GM23338 (cell line): ENCODE data around the gene CATSPERD. TPM values are rescaled to one million over a fixed set of nuclear protein-coding genes. Genes with fewer than 3 reads are reported as not detected.

Experiments used
- ATAC-seq: fragments of 200-7000 bp; cut with Tn5 transposase; 3 replicates; pipeline ENCODE4 v1.9.1; 2020
- DNase-seq: peaks from one replicate; pipeline ENCODE4 v3.0.0-alpha.2; 2015; ENCODE audit warnings: low spot score
- H2AFZ ChIP-seq: fragments of 200-600 bp; sonication (generic); 2 replicates; pipeline ENCODE4 v1.8.0; 2016; ENCODE audit warnings: antibody characterized with exemption, mild to moderate bottlenecking, moderate library complexity
- H3F3A ChIP-seq: fragments of 200-600 bp; sonication (generic); replicated peaks from 2 replicates; pipeline ENCODE4 v1.8.0; 2017; ENCODE audit warnings: antibody characterized with exemption, mixed run types, low read depth
- H3K27ac ChIP-seq: fragments of 200-600 bp; sonication (generic); 2 replicates; pipeline ENCODE4 v1.6.1; 2016; ENCODE audit warnings: low read depth
- H3K27me3 ChIP-seq: fragments of 200-600 bp; sonication (generic); 2 replicates; pipeline ENCODE4 v1.8.0; 2016; ENCODE audit warnings: mild to moderate bottlenecking, mixed run types, moderate library complexity; ENCODE audit not compliant: insufficient read depth
- H3K36me3 ChIP-seq: fragments of 200-600 bp; sonication (generic); 2 replicates; pipeline ENCODE4 v1.8.0; 2016; ENCODE audit warnings: mild to moderate bottlenecking; ENCODE audit not compliant: insufficient read depth
- H3K4me1 ChIP-seq: fragments of 200-600 bp; sonication (generic); 2 replicates; pipeline ENCODE4 v1.8.0; 2016; ENCODE audit warnings: mild to moderate bottlenecking, moderate library complexity; ENCODE audit not compliant: insufficient read depth
- H3K4me2 ChIP-seq: fragments of 200-600 bp; sonication (generic); 2 replicates; pipeline ENCODE4 v1.7.1; 2017; ENCODE audit warnings: mixed run types
- H3K4me3 ChIP-seq: fragments of 200-600 bp; sonication (generic); 2 replicates; pipeline ENCODE4 v1.6.1; 2016; ENCODE audit warnings: mixed run types
- H3K79me2 ChIP-seq: fragments of 200-600 bp; sonication (generic); replicated peaks from 2 replicates; pipeline ENCODE4 v1.8.0; 2017; ENCODE audit warnings: mild to moderate bottlenecking; ENCODE audit not compliant: insufficient read depth
- H3K9me2 ChIP-seq: fragments of 200-600 bp; sonication (generic); 2 replicates; pipeline ENCODE4 v1.8.0; 2017; ENCODE audit not compliant: insufficient read depth
- H4K20me1 ChIP-seq: fragments of 200-600 bp; sonication (generic); replicated peaks from 2 replicates; pipeline ENCODE4 v1.8.0; 2017; ENCODE audit warnings: mild to moderate bottlenecking; ENCODE audit not compliant: insufficient read depth
- H3K27ac Mint-ChIP-seq: 2 replicates; pipeline ENCODE4 v1.8.0; 2020; ENCODE audit warnings: inconsistent platforms, mild to moderate bottlenecking, moderate library complexity, mixed read lengths
- H3K27me3 Mint-ChIP-seq: 3 replicates; pipeline ENCODE4 v1.8.0; 2022; ENCODE audit warnings: low read depth, mild to moderate bottlenecking, moderate library complexity, mixed read lengths, inconsistent platforms; ENCODE audit not compliant: insufficient read depth, poor library complexity
- H3K36me3 Mint-ChIP-seq: 3 replicates; pipeline ENCODE4 v1.8.0; 2021; ENCODE audit warnings: low read depth, mild to moderate bottlenecking, inconsistent platforms, moderate library complexity, mixed read lengths
- H3K4me1 Mint-ChIP-seq: 3 replicates; pipeline ENCODE4 v1.8.0; 2020; ENCODE audit warnings: mild to moderate bottlenecking, inconsistent platforms, mixed read lengths
- H3K4me3 Mint-ChIP-seq: 3 replicates; pipeline ENCODE4 v1.8.0; 2021; ENCODE audit warnings: moderate library complexity, mild to moderate bottlenecking, inconsistent platforms, mixed read lengths
- H3K9me3 Mint-ChIP-seq: 3 replicates; pipeline ENCODE4 v1.8.0; 2020; ENCODE audit warnings: moderate library complexity, mild to moderate bottlenecking, inconsistent platforms, mixed read lengths
- EZH2 ChIP-seq: fragments of 200-600 bp; sonication (generic); IDR thresholded peaks from one replicate; pipeline ENCODE4 v1.8.0; 2017; ENCODE audit warnings: antibody characterized with exemption, mild to moderate bottlenecking, low read depth; ENCODE audit not compliant: unreplicated experiment
- EZH2phosphoT487 ChIP-seq: fragments of 200-600 bp; sonication (generic); IDR thresholded peaks from one replicate; pipeline ENCODE4 v1.8.1; 2018; ENCODE audit warnings: antibody characterized with exemption; ENCODE audit not compliant: unreplicated experiment
- JUNB ChIP-seq: IDR thresholded peaks from one replicate; pipeline ENCODE4 v1.6.1; 2016; ENCODE audit warnings: antibody characterized with exemption; ENCODE audit not compliant: unreplicated experiment
- NANOG ChIP-seq: IDR thresholded peaks from 2 replicates; pipeline ENCODE4 v1.6.1; 2016; ENCODE audit warnings: antibody characterized with exemption, borderline replicate concordance
- STAT1 ChIP-seq: IDR thresholded peaks from one replicate; pipeline ENCODE4 v1.6.1; 2016; ENCODE audit warnings: antibody characterized with exemption; ENCODE audit not compliant: unreplicated experiment
- polyA plus RNA-seq: library from polyadenylated mRNA; unstranded; fragments of >200 nt; fragmentation: Nextera tagmentation; extraction: Ambion mirVana; gene quantifications from 2 replicates; pipeline ENCODE4 v1.2.1, GENCODE V29; 2016
- total RNA-seq: library from RNA; depleted of rRNA; stranded (reverse); fragments of >200 nt; shearing (Covaris generic); gene quantifications from 2 replicates; pipeline ENCODE4 v1.2.3, GENCODE V29; 2014
- TF ChIP-seq, protein P1 (sequence below): IDR thresholded peaks from one replicate; pipeline ENCODE4 v1.6.1; 2018; ENCODE audit warnings: antibody characterized with exemption; ENCODE audit not compliant: unreplicated experiment
- TF ChIP-seq, protein P2 (sequence below), 2 experiments: fragments of 200-600 bp in 1 of 2; sonication (generic) in 1 of 2; conservative IDR thresholded peaks; 2 replicates each; pipeline versions ENCODE4 v1.5.1 to v1.6.1; 2016 to 2017; ENCODE audit warnings: antibody characterized with exemption in 2 of 2, low read depth in 2 of 2, mild to moderate bottlenecking in 2 of 2, moderate library complexity in 1 of 2

CATSPERD gene
- total and polyA plus RNA-seq, 2 experiments from 2014 or later, result 0.17 TPM; not detected in 1

DNA sequence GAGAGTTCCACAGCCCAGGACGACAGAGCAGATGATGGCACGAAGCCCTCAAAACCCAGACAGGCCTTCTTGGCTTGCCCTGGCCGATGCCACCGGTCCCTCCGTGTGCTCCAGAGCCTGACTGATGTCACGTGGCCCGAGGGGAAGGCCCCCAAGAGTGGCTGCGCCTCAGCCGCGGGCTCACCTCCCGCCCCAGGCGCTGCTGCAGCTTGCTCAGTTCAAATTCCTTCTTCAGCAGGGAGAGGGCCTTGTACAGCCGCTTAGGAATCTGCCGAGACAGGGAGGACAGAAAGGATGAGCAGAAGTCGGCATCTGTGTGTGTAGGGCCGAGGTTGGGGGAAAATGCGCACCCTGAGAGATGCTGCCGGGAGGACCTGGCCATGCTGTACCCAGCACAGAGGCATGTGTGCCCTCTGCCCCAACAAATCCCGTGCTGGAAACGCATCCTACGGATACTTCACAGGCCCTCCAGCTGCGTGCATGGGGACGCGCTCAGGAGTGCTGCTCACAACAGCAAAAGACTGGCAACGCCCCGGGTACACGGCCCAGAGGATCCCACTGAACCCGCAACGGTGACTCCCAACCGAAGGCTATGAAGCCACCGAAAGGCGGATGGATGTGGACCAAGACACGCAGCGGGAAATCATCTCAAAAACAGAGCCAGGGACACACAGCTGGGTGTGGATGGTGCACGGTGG is 13.4 kb upstream of the CATSPERD start:
- no peaks in the 10 kb centered on the region for H3K79me2 ChIP-seq
- no peaks in the 10 kb centered on the region for H3K9me2 ChIP-seq
- no peak overlapping the region for H3K4me3 ChIP-seq
- TF ChIP-seq NANOG, result no peak
- no peak for TF ChIP-seq JUNB
- TF ChIP-seq STAT1, result no peak
- TF ChIP-seq, protein P1, sequence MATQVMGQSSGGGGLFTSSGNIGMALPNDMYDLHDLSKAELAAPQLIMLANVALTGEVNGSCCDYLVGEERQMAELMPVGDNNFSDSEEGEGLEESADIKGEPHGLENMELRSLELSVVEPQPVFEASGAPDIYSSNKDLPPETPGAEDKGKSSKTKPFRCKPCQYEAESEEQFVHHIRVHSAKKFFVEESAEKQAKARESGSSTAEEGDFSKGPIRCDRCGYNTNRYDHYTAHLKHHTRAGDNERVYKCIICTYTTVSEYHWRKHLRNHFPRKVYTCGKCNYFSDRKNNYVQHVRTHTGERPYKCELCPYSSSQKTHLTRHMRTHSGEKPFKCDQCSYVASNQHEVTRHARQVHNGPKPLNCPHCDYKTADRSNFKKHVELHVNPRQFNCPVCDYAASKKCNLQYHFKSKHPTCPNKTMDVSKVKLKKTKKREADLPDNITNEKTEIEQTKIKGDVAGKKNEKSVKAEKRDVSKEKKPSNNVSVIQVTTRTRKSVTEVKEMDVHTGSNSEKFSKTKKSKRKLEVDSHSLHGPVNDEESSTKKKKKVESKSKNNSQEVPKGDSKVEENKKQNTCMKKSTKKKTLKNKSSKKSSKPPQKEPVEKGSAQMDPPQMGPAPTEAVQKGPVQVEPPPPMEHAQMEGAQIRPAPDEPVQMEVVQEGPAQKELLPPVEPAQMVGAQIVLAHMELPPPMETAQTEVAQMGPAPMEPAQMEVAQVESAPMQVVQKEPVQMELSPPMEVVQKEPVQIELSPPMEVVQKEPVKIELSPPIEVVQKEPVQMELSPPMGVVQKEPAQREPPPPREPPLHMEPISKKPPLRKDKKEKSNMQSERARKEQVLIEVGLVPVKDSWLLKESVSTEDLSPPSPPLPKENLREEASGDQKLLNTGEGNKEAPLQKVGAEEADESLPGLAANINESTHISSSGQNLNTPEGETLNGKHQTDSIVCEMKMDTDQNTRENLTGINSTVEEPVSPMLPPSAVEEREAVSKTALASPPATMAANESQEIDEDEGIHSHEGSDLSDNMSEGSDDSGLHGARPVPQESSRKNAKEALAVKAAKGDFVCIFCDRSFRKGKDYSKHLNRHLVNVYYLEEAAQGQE, result no peak
- TF ChIP-seq, protein P2, sequence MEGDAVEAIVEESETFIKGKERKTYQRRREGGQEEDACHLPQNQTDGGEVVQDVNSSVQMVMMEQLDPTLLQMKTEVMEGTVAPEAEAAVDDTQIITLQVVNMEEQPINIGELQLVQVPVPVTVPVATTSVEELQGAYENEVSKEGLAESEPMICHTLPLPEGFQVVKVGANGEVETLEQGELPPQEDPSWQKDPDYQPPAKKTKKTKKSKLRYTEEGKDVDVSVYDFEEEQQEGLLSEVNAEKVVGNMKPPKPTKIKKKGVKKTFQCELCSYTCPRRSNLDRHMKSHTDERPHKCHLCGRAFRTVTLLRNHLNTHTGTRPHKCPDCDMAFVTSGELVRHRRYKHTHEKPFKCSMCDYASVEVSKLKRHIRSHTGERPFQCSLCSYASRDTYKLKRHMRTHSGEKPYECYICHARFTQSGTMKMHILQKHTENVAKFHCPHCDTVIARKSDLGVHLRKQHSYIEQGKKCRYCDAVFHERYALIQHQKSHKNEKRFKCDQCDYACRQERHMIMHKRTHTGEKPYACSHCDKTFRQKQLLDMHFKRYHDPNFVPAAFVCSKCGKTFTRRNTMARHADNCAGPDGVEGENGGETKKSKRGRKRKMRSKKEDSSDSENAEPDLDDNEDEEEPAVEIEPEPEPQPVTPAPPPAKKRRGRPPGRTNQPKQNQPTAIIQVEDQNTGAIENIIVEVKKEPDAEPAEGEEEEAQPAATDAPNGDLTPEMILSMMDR (conservative IDR thresholded peaks at IDR 0.05; ENCODE audit: low read depth in 2 of 2), result no peak
- TF ChIP-seq EZH2, result no peak
- no peak for TF ChIP-seq EZH2phosphoT487
- Mint-ChIP-seq H3K9me3 (peaks cover 5% of the 10 kb centered on the region; the same call in 2 of the 3 replicates), H3K27me3 (peaks cover 12% of the 10 kb centered on the region), H3K4me1 (no peaks in the 10 kb centered on the region; the same call in 2 of the 3 replicates), H3K36me3 (peaks cover 88% of the 10 kb centered on the region), H3K27ac (no peak overlapping the region), H3K4me3 (no peak overlapping the region)
- no peak overlapping the region for H3K4me2 ChIP-seq
- H3K36me3 ChIP-seq, result peaks cover 30% of the 10 kb centered on the region
- no peaks in the 10 kb centered on the region; the same call in 1 of the 2 replicates for H4K20me1 ChIP-seq
- H3F3A ChIP-seq, result no peaks in the 10 kb centered on the region
- H3K4me1 ChIP-seq, result no peaks in the 10 kb centered on the region
- ATAC-seq, result no peak
- DNase-seq, result no peak
- H2AFZ ChIP-seq, result no peak overlapping the region
- H3K27me3 ChIP-seq, result no peaks in the 10 kb centered on the region
- H3K27ac ChIP-seq, result no peak overlapping the region
